Tibial artery (tissue), 4 donors: ENCODE data around the gene LOXHD1.

Source experiments
- DNase-seq, 2 donors: peaks; one replicate each; pipeline ENCODE4 v3.0.0-alpha.2; 2019
- H3K27ac ChIP-seq, 2 donors: fragments of 200-600 bp; sonication (generic) in 1 of 2; 1 replicate in 1 of 2; 2 replicates in 1 of 2; pipeline ENCODE4 v1.5.1; 2018 to 2019; ENCODE audit warnings: mild to moderate bottlenecking in 1 of 2
- H3K27me3 ChIP-seq, 2 donors: fragments of 200-600 bp; sonication (generic) in 1 of 2; one replicate each; pipeline versions ENCODE4 v1.5.1 to v1.6.0; 2016 to 2019
- H3K36me3 ChIP-seq, 3 donors: fragments of 200-600 bp; sonication (generic) in 2 of 3; one replicate each; pipeline ENCODE4 v1.5.1; 2016 to 2019; ENCODE audit warnings: mild to moderate bottlenecking in 2 of 3
- H3K4me1 ChIP-seq, 4 donors: fragments of 200-600 bp; sonication (generic) in 2 of 4; 1 replicate in 3 of 4; 2 replicates in 1 of 4; pipeline ENCODE4 v1.5.1; 2016 to 2019
- H3K4me3 ChIP-seq, 2 donors: fragments of 200-600 bp; sonication (generic) in 1 of 2; 1 replicate in 1 of 2; 2 replicates in 1 of 2; pipeline ENCODE4 v1.5.1; 2018 to 2019; ENCODE audit warnings: mild to moderate bottlenecking in 2 of 2
- H3K9me3 ChIP-seq, 3 donors: fragments of 200-600 bp; sonication (generic) in 1 of 3; one replicate each; pipeline ENCODE4 v1.5.1; 2016 to 2019
- intact Hi-C: fragments of 100-400 bp; cut with DNase I; formaldehyde crosslinking; loops from one replicate; pipeline ENCODE4 v1.15.0; 2023; ENCODE audit warnings: low total_unique reads
- TF ChIP-seq, protein P1 (sequence below), 2 experiments: fragments of 200-600 bp in 1 of 2; fragments of 450-650 bp in 1 of 2; IDR thresholded peaks; one replicate each; pipeline ENCODE4 v1.5.1; 2017 to 2019; ENCODE audit warnings: antibody characterized with exemption in 2 of 2, mild to moderate bottlenecking in 1 of 2, moderate library complexity in 1 of 2

Gene LOXHD1

DNA sequence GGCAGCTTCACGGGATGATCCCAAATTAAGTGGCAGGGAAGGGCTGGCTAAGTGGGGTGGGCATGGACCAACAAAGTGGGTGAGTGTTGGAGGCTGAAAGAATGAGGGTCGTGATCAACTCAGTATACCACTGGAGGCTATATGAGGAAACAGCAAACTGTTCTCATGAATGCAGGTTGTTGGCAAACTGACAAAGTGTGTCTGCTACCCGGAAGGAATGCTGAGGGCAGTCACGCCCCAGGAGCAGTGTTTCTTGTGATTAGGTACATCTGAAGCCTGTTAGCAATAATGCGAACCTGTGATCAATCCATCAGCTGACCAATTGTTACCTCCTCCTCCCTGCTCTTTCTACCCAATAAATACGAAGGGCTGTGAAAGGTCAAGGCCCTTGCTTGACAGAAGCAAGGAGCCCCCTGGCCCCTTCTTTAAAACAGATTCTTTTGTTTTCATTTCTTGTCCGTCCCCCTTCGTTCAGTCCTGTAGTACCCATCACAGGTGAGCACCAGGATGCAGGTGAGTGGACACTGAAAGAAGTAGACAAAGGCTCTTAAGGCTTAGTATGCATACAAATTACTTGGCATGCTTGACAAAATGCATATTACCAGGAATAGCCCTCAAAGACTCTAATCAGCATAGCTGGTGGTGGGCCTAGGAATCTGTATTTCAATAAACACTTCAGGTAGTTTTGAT, 67.9 kb downstream of the LOXHD1 start:
- H3K9me3 ChIP-seq, result no peaks in the 10 kb centered on the region
- intact Hi-C loops, result no loop called here
- H3K27me3 ChIP-seq, result no peaks in the 10 kb centered on the region
- TF ChIP-seq, protein P1, sequence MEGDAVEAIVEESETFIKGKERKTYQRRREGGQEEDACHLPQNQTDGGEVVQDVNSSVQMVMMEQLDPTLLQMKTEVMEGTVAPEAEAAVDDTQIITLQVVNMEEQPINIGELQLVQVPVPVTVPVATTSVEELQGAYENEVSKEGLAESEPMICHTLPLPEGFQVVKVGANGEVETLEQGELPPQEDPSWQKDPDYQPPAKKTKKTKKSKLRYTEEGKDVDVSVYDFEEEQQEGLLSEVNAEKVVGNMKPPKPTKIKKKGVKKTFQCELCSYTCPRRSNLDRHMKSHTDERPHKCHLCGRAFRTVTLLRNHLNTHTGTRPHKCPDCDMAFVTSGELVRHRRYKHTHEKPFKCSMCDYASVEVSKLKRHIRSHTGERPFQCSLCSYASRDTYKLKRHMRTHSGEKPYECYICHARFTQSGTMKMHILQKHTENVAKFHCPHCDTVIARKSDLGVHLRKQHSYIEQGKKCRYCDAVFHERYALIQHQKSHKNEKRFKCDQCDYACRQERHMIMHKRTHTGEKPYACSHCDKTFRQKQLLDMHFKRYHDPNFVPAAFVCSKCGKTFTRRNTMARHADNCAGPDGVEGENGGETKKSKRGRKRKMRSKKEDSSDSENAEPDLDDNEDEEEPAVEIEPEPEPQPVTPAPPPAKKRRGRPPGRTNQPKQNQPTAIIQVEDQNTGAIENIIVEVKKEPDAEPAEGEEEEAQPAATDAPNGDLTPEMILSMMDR (IDR thresholded peaks at IDR 0.05), result no peak
- no peak for DNase-seq
- no peaks in the 10 kb centered on the region for H3K4me1 ChIP-seq
- H3K27ac ChIP-seq, result no peak overlapping the region
- H3K4me3 ChIP-seq, result no peak overlapping the region
- H3K36me3 ChIP-seq, result no peaks in the 10 kb centered on the region

DNA sequence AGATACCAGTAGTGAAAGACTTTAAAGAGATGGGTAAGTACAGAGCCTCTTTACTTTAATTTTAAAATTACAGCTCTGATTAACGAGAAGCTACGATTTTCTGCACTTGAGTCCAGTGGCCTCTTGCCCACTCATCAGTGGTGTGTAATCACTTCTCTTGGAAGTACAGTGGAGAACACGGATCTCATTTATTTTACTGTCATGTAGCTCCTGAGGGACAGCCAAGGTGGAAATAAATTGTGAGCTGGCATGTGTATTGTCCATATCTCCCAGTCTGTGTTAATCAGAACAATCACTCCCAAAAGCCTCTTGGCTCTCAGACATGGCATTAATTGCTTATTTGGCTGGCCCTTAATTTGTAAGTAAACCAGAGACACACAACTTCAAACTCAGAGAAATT, 69.4 kb downstream of the LOXHD1 start:
- H3K36me3 ChIP-seq, result no peaks in the 10 kb centered on the region
- TF ChIP-seq, protein P1 (IDR thresholded peaks at IDR 0.05), result no peak
- H3K27ac ChIP-seq, result no peak overlapping the region
- no peaks in the 10 kb centered on the region for H3K27me3 ChIP-seq
- intact Hi-C loops, result no loop called here
- DNase-seq, result no peak
- no peak overlapping the region for H3K4me3 ChIP-seq
- H3K4me1 ChIP-seq, result no peaks in the 10 kb centered on the region
- no peaks in the 10 kb centered on the region for H3K9me3 ChIP-seq

DNA sequence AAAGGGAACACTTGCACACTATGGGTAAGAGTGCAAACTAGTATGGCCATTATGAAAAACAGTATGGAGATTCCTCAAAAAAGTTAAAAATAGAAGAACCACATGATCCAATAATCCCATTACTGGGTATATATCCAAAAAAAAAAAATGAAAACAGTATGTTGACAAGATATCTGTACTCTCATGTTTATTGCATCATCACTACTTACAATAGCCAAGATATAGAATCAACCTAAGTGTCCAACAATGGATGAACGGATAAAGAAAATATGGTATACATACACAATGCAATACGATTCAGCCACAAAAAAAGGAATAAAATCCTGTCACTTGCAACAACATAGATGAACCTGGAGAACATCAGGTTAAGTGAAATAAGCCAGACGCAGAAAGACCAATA, 73.3 kb downstream of the LOXHD1 start:
- H3K9me3 ChIP-seq, result peaks cover 0 to 13% (median 0%) of the 10 kb centered on the region in 3 donors
- intact Hi-C loops, result no loop called here
- H3K27me3 ChIP-seq, result no peaks in the 10 kb centered on the region
- H3K27ac ChIP-seq, result no peak overlapping the region
- no peaks in the 10 kb centered on the region for H3K36me3 ChIP-seq
- TF ChIP-seq, protein P1 (IDR thresholded peaks at IDR 0.05), result no peak
- no peak for DNase-seq
- no peak overlapping the region for H3K4me3 ChIP-seq
- no peaks in the 10 kb centered on the region for H3K4me1 ChIP-seq

DNA sequence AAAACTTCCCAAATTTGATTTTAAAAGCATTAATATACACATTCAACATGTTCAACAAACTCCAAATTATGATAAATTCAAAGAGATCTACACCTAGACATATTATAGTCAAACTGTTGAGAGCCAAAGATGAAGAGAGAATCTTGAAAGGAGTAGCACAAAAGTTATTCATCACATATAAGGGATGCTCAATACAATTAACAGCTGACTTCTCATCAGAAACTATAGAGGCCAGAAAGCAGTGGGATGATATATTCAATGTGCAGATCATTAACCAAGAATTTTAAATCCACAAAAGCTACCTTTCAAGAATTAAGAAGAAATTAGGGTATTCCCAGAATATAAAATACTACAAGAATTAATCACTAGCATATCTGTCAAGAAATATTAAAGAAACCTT, 75.4 kb downstream of the LOXHD1 start:
- H3K36me3 ChIP-seq, result no peaks in the 10 kb centered on the region
- H3K4me3 ChIP-seq, result no peak overlapping the region
- intact Hi-C loops, result no loop called here
- peaks cover 0 to 13% (median 0%) of the 10 kb centered on the region in 3 donors for H3K9me3 ChIP-seq
- H3K27ac ChIP-seq, result no peak overlapping the region
- TF ChIP-seq, protein P1 (IDR thresholded peaks at IDR 0.05), result no peak
- DNase-seq, result no peak
- H3K27me3 ChIP-seq, result no peaks in the 10 kb centered on the region
- H3K4me1 ChIP-seq, result no peaks in the 10 kb centered on the region

DNA sequence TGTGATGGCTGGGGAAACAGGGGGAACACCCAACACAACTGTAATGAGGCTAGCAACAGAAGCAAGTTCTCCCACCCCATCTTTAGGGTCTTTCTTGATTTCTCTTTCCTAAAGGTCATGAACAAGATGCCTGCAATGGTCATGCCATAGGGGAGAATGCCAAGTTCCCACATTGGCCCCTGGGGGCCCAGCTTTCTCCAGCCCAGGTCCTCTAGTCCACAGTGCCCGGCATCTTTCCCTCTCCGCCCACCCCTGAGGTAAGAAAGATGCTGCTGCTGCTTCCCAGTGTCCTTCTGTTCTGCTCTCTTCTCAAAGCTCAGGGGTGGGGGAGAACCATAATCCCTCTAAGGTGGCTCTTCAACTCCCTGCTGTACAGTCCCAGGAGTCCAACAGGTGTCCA, 78.0 kb downstream of the LOXHD1 start:
- intact Hi-C loops, result no loop called here
- no peaks in the 10 kb centered on the region for H3K36me3 ChIP-seq
- peaks cover 0 to 13% (median 0%) of the 10 kb centered on the region in 3 donors for H3K9me3 ChIP-seq
- H3K4me1 ChIP-seq, result peaks cover 0 to 4% (median 0%) of the 10 kb centered on the region in 4 donors
- no peak overlapping the region for H3K4me3 ChIP-seq
- no peaks in the 10 kb centered on the region for H3K27me3 ChIP-seq
- no peak for DNase-seq
- no peak overlapping the region for H3K27ac ChIP-seq
- TF ChIP-seq, protein P1 (IDR thresholded peaks at IDR 0.05), result no peak
